Measurements from ENCODE around the gene CCPG1.

Gene CCPG1

DNA sequence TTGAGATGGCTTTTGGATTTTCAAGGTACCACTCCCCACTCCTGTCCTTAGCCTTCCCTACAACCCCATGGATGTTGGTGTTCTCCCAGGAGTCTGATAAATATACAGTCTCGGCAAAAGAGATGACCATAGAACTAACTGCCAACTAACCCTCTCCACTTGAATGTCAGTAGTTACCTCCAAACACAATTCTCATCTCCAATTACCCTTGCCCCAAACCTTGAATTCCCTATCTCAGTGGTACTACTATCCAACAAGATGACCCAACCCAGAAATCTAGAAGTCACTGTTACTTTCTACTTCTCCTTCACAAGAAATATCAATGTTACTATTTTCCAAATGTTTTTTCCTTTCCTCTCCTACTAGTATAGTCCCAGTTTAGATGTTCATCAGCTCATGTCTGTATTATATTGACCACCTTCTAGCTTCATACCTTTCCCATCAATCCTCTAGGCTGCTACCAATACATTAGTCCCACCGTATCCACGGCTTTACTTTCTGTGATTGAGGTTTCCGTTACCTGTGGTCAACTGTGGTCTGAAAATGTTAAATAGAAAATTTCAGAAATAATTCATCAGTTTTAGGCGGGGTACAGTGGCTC is 51.1 kb downstream of the CCPG1 start:
- Mint-ChIP-seq H3K4me3 (no peak overlapping the region), H3K36me3 (ENCODE audit: low read depth) (peaks cover 20% of the 10 kb centered on the region), H3K4me1 (ENCODE audit: low read depth) (no peaks in the 10 kb centered on the region), H3K27me3 (no peaks in the 10 kb centered on the region), H3K9me3 (no peaks in the 10 kb centered on the region), H3K27ac (no peak overlapping the region)

DNA sequence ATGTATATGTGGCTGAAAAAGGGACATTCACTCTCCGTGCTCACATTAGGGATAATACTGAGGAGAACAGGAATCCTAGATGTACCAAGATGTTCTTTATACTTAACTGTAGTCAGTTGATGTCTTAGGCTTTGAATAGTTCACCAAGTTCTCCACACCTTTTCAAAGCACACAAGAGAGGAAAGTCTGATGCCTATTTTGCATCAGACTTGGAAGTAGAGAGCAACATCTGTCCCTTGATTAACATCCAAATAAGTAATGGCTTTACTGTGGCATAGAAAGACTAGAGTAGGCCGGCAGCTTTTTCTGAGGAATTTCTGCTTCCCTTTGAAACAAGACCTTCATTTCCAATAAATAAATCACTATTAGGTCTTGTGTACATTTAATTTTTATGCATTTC is 55.1 kb downstream of the CCPG1 start:
- no peaks in the 10 kb centered on the region for H3K9me3 Mint-ChIP-seq
- no peak overlapping the region for H3K27ac Mint-ChIP-seq
- H3K4me1 Mint-ChIP-seq (ENCODE audit: low read depth), result no peaks in the 10 kb centered on the region
- H3K4me3 Mint-ChIP-seq, result no peak overlapping the region
- H3K36me3 Mint-ChIP-seq (ENCODE audit: low read depth), result peaks cover 35% of the 10 kb centered on the region
- H3K27me3 Mint-ChIP-seq, result no peaks in the 10 kb centered on the region

DNA sequence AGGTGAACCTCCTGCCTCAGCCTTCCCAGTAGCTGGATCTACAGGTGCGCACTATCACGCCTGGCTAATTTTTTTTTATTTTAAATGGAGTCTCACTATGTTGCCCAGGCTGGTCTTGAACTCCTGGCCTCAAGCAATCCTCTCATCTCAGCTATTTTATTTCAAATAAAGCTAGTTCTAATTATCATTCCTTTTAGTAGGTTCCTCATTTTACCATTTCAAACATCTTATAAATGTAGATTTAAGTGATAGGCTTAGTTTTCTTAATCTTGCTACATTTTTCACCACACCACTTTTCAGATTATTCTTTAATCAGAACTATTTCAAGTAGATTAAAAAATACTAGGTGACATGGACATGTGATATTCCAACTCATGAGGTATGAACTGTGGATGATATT is 58.9 kb downstream of the CCPG1 start:
- Mint-ChIP-seq H3K4me3 (no peak overlapping the region), H3K36me3 (ENCODE audit: low read depth) (peaks cover 39% of the 10 kb centered on the region), H3K9me3 (no peaks in the 10 kb centered on the region), H3K27ac (no peak overlapping the region), H3K4me1 (ENCODE audit: low read depth) (no peaks in the 10 kb centered on the region), H3K27me3 (no peaks in the 10 kb centered on the region)

DNA sequence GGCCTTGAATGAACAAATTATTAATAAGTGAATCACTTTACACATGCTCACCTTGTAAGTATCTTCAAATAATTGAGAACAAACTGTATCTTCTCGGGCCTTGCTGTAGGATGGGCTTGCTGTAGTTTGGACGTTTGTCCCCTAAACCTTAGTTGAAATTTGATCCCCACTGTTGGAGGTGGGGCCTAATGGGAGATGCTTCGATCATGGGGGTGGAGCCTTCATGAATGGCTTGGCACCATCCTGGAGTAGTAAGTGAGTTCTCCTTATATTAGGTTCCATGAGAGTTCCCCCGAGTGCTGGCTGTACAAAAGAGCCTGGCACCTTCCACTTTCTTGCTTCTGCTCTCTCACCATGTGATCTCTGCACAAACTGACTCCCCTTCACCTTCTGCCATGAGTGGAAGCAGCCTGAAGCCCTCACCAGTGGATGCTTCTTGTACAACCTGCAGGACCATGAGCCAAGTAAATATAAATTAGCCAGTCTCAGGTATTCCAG is 59.8 kb downstream of the CCPG1 start:
- Mint-ChIP-seq H3K36me3 (ENCODE audit: low read depth) (peaks cover 47% of the 10 kb centered on the region), H3K4me3 (no peak overlapping the region), H3K4me1 (ENCODE audit: low read depth) (no peaks in the 10 kb centered on the region), H3K27me3 (no peaks in the 10 kb centered on the region), H3K9me3 (no peaks in the 10 kb centered on the region), H3K27ac (no peak overlapping the region)

DNA sequence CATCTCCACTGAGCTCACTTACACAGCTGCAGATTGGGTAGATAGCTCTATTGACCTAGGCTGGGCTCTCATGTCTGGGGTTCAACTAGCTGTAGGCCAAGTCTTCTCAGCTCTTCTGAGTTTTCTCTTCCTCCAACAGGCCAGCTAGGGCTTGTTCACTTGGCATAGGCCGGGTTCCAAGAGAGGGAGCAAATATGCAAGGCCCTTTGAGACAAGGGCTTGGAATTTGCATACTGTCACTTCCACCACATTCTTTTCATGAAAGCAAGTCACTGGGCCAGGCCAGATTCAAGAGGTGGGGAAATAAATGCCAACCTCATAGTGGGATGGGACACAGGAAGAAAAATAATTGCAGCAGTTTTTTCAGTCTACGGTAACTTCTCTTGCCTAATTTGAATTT is 64.0 kb downstream of the CCPG1 start:
- Mint-ChIP-seq H3K4me1 (ENCODE audit: low read depth) (no peaks in the 10 kb centered on the region), H3K27me3 (no peaks in the 10 kb centered on the region), H3K4me3 (no peak overlapping the region), H3K9me3 (no peaks in the 10 kb centered on the region), H3K27ac (no peak overlapping the region), H3K36me3 (ENCODE audit: low read depth) (peaks cover 41% of the 10 kb centered on the region)

DNA sequence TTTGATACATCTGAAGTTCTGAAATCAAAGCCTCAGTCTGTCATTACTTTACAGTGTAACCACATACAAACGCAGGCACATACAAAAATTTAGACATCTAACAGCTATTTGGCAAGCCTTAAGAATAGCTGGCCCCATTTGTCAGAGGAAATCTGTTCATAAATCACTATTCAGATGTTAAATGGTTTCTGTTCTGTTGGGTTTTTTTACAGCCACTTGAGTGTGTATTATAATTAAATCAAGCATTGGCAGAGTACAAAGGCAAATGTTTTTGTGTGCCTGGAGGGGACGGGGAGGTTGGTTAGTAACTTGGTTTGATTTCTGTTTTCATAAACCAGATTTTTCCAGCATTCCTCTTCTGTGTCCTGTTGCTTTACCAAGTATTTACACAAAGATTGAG is 65.0 kb downstream of the CCPG1 start:
- H3K36me3 Mint-ChIP-seq (ENCODE audit: low read depth), result peaks cover 37% of the 10 kb centered on the region
- H3K27ac Mint-ChIP-seq, result no peak overlapping the region

DNA sequence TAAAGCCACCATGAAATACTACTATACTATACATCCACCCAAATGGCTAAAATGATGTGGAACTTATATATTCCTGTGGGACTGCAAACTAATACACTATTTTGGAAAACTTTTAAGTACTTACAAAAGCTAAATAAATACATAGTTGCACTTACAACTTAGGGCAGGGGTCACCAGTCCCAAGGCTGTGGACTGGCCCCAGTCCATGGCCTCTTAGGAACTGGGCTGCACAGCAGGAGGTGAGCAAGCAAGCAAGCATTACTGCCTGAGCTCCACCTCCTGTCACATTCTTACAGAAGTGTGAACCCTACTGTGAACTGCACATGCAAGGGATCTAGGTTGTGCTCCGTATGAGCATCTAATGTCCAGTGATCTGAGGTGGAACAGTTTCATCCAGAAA is 71.0 kb downstream of the CCPG1 start:
- Mint-ChIP-seq H3K27ac (no peak overlapping the region), H3K4me3 (no peak overlapping the region)

More for the DNA sequence above, 65.0 kb downstream of the CCPG1 start:
- H3K4me1 Mint-ChIP-seq (ENCODE audit: low read depth), result no peaks in the 10 kb centered on the region
- H3K9me3 Mint-ChIP-seq, result no peaks in the 10 kb centered on the region
- no peaks in the 10 kb centered on the region for H3K27me3 Mint-ChIP-seq
- H3K4me3 Mint-ChIP-seq, result no peak overlapping the region

DNA sequence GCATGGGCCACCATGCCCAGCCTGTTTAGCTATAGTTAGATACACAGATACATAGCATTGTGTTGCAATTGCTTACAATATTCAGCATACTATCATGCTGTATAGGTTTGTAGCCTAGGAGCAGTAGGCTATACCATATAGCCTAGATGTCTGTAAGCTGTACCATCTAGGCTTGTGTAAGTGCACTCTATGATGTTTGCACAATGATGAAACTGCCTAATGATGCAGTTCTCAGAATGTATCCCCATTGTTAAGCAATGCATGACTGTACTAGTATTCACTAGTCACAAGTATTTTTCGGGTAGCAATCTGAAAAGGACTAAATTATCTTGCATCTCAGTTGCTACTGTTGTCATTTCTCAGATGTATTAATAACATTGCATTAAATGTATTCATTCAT is 73.2 kb downstream of the CCPG1 start:
- H3K27ac Mint-ChIP-seq, result no peak overlapping the region
- no peak overlapping the region for H3K4me3 Mint-ChIP-seq
- H3K9me3 Mint-ChIP-seq, result no peaks in the 10 kb centered on the region
- H3K27me3 Mint-ChIP-seq, result no peaks in the 10 kb centered on the region
- H3K4me1 Mint-ChIP-seq (ENCODE audit: low read depth), result no peaks in the 10 kb centered on the region
- peaks cover 45% of the 10 kb centered on the region for H3K36me3 Mint-ChIP-seq (ENCODE audit: low read depth)

More for the DNA sequence above, 71.0 kb downstream of the CCPG1 start:
- Mint-ChIP-seq H3K27me3 (no peaks in the 10 kb centered on the region), H3K9me3 (no peaks in the 10 kb centered on the region), H3K36me3 (ENCODE audit: low read depth) (peaks cover 33% of the 10 kb centered on the region), H3K4me1 (ENCODE audit: low read depth) (no peaks in the 10 kb centered on the region)

DNA sequence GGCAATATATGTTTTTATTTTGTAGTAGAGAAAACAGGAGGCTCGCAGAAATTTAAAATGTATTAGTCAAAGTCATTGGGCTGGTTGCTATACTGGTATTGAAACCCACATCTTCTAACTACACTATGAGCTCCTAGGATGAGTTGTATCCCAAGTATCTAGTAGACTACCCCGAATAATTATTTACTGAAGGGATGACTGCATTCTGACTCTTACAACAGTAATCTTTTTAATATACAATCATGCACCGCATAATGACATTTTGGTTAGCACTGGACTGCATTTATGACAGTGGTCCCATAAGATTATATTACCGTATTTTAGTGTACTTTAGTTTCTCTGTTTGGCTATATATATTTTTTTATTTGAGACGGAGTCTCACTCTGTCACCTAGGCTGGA is 73.8 kb downstream of the CCPG1 start:
- H3K27ac Mint-ChIP-seq, result no peak overlapping the region
- no peaks in the 10 kb centered on the region for H3K27me3 Mint-ChIP-seq
- H3K4me3 Mint-ChIP-seq, result no peak overlapping the region
- no peaks in the 10 kb centered on the region for H3K4me1 Mint-ChIP-seq (ENCODE audit: low read depth)
- no peaks in the 10 kb centered on the region for H3K9me3 Mint-ChIP-seq
- peaks cover 45% of the 10 kb centered on the region for H3K36me3 Mint-ChIP-seq (ENCODE audit: low read depth)

DNA sequence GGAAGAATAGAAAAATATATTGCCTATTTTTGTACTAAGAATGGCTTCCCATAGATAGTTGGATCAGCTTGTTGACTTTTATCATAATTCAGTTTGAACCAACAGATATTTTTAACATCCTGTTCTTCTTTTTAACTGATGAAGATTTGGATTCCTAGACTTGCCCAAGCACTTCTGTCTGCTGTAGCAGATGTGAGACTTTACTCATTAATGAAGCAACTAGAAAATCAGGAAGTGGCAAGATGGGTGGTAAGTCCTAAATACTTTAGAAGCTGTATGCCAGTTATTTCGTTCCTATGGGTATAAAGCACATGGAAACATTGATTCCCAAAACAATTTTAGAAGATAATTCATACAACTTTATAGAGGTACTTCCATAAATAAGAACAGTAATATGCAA is 80.8 kb downstream of the CCPG1 start:
- peaks cover 24% of the 10 kb centered on the region for H3K36me3 Mint-ChIP-seq (ENCODE audit: low read depth)
- H3K27ac Mint-ChIP-seq, result no peak overlapping the region
- no peak overlapping the region for H3K4me3 Mint-ChIP-seq
- H3K9me3 Mint-ChIP-seq, result no peaks in the 10 kb centered on the region
- H3K4me1 Mint-ChIP-seq (ENCODE audit: low read depth), result peaks cover 15% of the 10 kb centered on the region
- H3K27me3 Mint-ChIP-seq, result no peaks in the 10 kb centered on the region

DNA sequence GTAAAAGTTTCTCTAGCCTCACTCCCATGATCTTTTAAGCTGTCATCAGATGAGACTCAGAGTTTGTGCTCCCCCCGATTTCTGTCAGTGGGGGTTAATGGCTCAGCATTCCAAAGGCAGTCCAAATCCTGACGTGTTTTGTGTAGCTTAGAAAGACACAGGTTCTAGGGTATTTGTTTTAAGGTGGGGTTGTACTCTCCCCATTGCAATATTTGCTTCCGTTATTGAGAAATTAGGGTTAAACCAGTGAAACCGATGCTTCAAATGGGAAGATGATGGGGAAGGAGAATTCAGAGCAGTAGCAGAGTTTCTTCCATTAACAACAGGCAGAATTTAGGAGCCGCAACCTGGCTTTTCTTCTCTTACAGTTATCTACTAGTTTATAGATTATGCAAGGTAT is 85.7 kb downstream of the CCPG1 start:
- Mint-ChIP-seq H3K27me3 (no peaks in the 10 kb centered on the region), H3K4me3 (no peak overlapping the region), H3K36me3 (ENCODE audit: low read depth) (peaks cover 22% of the 10 kb centered on the region)

DNA sequence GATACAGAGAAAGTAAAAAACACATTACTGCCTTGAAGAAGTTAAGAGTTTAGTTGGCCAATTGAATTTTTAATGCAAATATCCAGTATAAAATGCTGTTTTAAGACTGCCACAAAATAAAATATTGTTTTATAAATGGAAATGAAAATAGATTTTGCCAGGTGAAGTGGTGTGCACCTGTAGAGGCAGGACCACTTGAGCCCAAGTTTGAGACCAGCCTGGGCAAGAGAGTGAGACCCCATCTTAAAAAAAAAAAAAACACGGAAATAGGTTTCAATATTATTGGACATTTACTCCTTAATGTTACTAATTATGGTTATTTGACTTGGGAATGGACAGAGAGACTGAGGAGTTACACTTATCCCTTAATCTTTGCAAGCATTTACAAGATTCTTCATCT is 87.2 kb downstream of the CCPG1 start:
- Mint-ChIP-seq H3K27me3 (no peaks in the 10 kb centered on the region), H3K4me3 (no peak overlapping the region), H3K36me3 (ENCODE audit: low read depth) (peaks cover 31% of the 10 kb centered on the region), H3K9me3 (no peaks in the 10 kb centered on the region), H3K4me1 (ENCODE audit: low read depth) (peaks cover 57% of the 10 kb centered on the region), H3K27ac (no peak overlapping the region)

More for the DNA sequence above, 85.7 kb downstream of the CCPG1 start:
- Mint-ChIP-seq H3K4me1 (ENCODE audit: low read depth) (peaks cover 43% of the 10 kb centered on the region), H3K27ac (no peak overlapping the region), H3K9me3 (no peaks in the 10 kb centered on the region)

DNA sequence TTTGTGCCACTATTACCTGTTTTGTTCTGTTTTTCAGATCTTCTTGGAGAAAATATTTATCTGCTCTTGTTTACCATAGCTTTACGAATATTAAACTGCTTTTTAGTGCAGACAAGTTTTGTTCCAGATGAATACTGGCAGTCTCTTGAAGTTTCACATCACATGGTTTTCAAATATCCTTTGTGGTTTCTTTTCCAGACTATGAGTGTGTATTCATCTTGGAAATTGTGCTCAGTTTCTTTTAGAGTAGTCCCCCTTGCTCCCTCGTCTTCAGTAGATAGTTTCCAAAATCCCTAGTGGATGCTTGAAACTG is 88.0 kb downstream of the CCPG1 start:
- Mint-ChIP-seq H3K4me3 (peak overlapping the region; percentile 95), H3K36me3 (ENCODE audit: low read depth) (peaks cover 35% of the 10 kb centered on the region), H3K27ac (no peak overlapping the region), H3K4me1 (ENCODE audit: low read depth) (peaks cover 65% of the 10 kb centered on the region), H3K27me3 (no peaks in the 10 kb centered on the region), H3K9me3 (no peaks in the 10 kb centered on the region)

DNA sequence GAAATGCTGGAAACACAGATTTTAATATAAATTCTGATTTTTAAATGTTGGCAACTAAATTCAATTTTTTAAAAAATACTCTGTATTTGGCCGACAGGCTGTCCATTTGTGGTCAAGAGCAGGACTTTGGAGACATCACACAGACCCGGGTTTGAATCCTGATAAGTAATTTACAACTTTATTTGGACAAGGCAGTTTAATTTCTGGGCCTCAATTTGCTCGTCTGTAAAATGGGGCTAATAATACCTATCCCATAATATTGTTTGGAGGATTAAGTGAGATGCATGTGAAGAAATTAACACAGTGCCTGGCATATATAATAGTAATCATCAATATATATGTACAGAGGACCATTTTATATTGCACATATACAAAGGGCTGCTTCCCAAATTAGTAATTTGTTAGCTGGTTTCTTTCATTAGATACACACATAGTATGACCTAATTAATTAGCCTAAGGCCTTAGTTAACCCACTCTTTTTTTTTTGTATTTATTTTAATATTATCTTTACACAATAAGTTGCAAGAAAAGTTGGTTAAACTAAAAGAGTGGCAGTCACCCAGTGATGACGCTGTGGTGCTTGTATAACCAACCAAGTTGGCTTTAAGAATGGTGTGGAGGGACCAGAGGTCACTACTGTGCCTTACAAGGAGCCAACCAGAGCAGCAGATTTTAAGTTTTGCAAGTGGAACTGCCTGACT is 88.5 kb downstream of the CCPG1 start:
- Mint-ChIP-seq H3K9me3 (no peaks in the 10 kb centered on the region), H3K27ac (peak overlapping the region; percentile 98), H3K4me3 (peak overlapping the region; percentile 95), H3K36me3 (ENCODE audit: low read depth) (peaks cover 35% of the 10 kb centered on the region), H3K4me1 (ENCODE audit: low read depth) (peaks cover 70% of the 10 kb centered on the region), H3K27me3 (no peaks in the 10 kb centered on the region)

DNA sequence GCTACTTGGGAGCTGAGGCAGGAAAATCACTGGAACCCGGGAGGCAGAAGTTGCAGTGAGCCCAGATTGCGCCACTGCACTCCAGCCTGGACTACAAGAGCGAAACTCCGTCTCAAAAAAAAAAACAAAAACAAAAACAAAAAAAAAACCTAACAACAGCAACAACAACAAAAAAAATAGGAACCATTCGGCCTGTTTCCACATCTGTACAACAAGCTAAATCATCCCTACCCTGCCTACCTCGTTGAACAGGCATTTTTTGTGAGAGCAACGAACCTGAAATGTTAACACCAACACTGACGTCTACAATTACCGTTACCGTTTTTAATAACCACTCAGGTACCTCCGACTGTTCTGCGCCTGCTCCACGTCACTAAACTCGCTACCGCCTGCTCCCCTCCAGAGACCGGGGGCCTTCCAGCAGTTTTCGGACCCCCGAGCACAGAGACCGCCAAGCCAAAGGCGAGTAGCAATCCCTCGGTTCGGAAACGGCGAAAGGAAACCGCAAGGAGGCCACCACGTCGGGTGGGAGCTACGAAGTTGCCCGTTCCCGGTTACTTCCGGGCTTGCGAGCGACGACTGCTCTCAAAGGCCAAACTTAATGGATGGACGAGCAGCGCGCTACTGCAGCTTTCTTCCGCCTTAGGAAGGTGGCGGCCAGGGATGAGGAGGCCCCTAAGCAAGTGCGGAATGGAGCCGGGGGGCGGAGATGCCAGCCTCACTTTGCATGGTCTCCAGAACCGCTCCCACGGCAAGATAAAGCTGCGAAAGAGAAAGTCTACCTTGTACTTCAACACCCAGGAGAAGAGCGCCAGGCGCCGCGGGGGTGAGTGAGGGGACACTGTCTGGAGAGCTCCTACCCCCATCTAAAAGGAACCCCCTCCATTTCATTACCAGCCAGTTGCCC is 89.3 kb downstream of the CCPG1 start, which contains the start of the genes PIGB and PIGBOS1:
TSS of gene PIGB (plus strand) at position 635 of the 907 bp plus-strand sequence. CDS start at position 664, 29 bp downstream.
TSS of gene PIGBOS1 (minus strand) at position 536 of the 907 bp plus-strand sequence. CDS start 1,331 bp downstream, outside the sequence.
- H3K36me3 Mint-ChIP-seq (ENCODE audit: low read depth), result peaks cover 35% of the 10 kb centered on the region
- peak within 1 kb of the TSS; percentile 95 for H3K4me3 Mint-ChIP-seq
- H3K27ac Mint-ChIP-seq, result peak within 1 kb of the TSS; percentile 98
- no peaks in the 10 kb centered on the region for H3K27me3 Mint-ChIP-seq
- no peaks in the 10 kb centered on the region for H3K9me3 Mint-ChIP-seq
- H3K4me1 Mint-ChIP-seq (ENCODE audit: low read depth), result peaks cover 75% of the 10 kb centered on the region
